GM19455 (cell line): ENCODE measurements around the gene IGF2R.
"Not testable (repeated sequence)": the region's sequence is repeated elsewhere in the genome, so short reads cannot be mapped to it uniquely, and the experiment has no call there.

Experiments
- ATAC-seq: cut with Tn5 transposase; IDR thresholded peaks from one replicate; pipeline ENCODE4 v1.9.1; 2021; ENCODE audit not compliant: unreplicated experiment

The IGF2R gene

GRCh38 chr6:159996087-159996622 lies 27.3 kb downstream of the IGF2R start:
- no peak for ATAC-seq

GRCh38 chr6:159996626-159997497 lies 28.0 kb downstream of the IGF2R start:
- no peak for ATAC-seq

- no peak for ATAC-seq
These were observed 28.7 kb downstream of the IGF2R start for GRCh38 chr6:159997498-159998101.

GRCh38 chr6:159998538-159998937 lies 29.7 kb downstream of the IGF2R start:
- ATAC-seq, result no peak

- no peak for ATAC-seq
These were observed 30.4 kb downstream of the IGF2R start for GRCh38 chr6:159999240-159999671.

GRCh38 chr6:160000280-160000704 lies 31.4 kb downstream of the IGF2R start:
- ATAC-seq, result no peak

- not testable (repeated sequence) for ATAC-seq
These were observed 32.1 kb downstream of the IGF2R start for GRCh38 chr6:160000893-160001427.

GRCh38 chr6:160002882-160003281 lies 34.0 kb downstream of the IGF2R start:
- no peak for ATAC-seq

- no peak for ATAC-seq
These were observed 35.1 kb downstream of the IGF2R start for GRCh38 chr6:160004018-160004417.

GRCh38 chr6:160004419-160005175 lies 35.7 kb downstream of the IGF2R start:
- no peak for ATAC-seq

- no peak for ATAC-seq
These were observed 36.3 kb downstream of the IGF2R start for GRCh38 chr6:160005211-160005610.

- no peak for ATAC-seq
These were observed 37.1 kb downstream of the IGF2R start for GRCh38 chr6:160005861-160006540.

- no peak for ATAC-seq
These were observed 38.3 kb downstream of the IGF2R start for GRCh38 chr6:160007145-160007544.

- ATAC-seq, result no peak
These were observed 38.7 kb downstream of the IGF2R start for GRCh38 chr6:160007611-160008010.

- no peak for ATAC-seq
These were observed 41.2 kb downstream of the IGF2R start for GRCh38 chr6:160010067-160010466.

GRCh38 chr6:160013987-160014868 lies 45.3 kb downstream of the IGF2R start:
- no peak for ATAC-seq

- ATAC-seq, result no peak
These were observed 45.9 kb downstream of the IGF2R start for GRCh38 chr6:160014869-160015182.

- ATAC-seq, result no peak
These were observed 47.1 kb downstream of the IGF2R start for GRCh38 chr6:160015778-160016684.

- no peak for ATAC-seq
These were observed 53.2 kb downstream of the IGF2R start for GRCh38 chr6:160022101-160022500.
